Measurements from ENCODE around the gene SOCS3.
A peak's percentile ranks its signal among the peaks of the same experiment; 100 is the strongest.

SOCS3 gene

DNA sequence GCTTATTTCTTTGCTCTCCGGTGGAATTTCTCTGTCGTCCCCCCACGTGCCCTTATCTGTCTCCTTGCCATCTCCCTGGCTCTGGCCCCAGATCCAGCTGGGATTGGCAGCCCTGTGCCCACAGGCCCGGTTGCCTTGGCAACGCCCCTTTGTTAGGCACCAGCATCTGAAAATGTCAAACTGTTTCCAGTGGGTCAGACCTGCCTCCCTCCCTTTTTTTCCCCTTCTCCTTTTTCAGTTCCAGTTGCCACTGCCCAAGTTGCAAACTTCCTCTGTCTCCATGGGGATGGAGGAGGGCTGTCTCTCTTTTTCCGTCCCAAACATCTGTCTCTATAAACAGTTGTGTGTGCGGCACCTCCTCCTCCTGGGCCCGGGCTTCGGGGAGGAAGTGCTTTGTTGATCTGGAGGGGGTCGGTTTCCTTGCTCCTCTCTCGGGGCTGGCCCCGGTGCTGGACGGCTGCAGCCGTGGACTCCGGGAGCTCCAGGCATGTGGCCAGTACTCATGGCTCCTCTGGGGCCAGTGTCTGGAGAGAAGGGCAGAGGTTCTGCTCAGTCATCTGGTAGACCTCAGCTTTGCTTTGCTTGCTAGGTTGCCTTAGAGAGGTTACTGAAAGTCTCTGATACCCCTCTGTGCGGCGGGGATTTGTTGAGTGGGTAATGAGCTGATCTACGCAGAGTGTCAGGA lies 35.3 kb downstream of the SOCS3 start:
- Mint-ChIP-seq H3K36me3 (ENCODE audit: low read depth) (no peaks in the 10 kb centered on the region), H3K4me3 (no peak overlapping the region), H3K27me3 (no peaks in the 10 kb centered on the region), H3K4me1 (ENCODE audit: low read depth) (peaks cover 26% of the 10 kb centered on the region), H3K9me3 (no peaks in the 10 kb centered on the region), H3K27ac (peak overlapping the region; percentile 63)
- no peak for DNase-seq

DNA sequence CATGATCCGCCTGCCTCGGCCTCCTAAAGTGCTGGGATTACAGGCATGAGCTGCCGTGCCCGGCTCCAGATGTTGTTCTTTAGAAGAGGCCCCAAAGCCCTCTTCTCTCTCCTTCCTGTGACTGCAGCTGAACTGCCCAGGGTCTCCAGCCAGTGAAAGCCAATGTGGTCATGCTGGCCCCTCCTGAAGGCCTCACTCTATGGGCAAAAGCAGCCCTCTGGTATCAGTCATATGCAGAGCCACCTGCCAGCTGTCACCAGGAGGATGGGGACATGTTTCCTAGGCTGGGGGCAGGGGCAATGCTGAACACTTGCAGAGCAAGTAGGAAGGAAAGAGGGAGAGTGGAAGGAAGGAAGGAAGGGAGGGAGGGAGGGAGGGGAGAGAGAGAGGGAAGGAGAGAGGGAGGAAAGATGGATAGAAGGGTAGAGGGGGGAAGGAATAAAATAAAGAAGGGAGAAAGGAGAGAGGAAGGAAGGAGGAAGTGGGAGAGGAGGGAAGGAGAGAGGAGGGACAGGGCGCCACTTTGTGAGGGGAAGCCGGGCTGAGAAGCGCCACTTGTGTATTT lies 36.0 kb downstream of the SOCS3 start:
- Mint-ChIP-seq H3K4me3 (no peak overlapping the region), H3K4me1 (ENCODE audit: low read depth) (peaks cover 20% of the 10 kb centered on the region), H3K27me3 (no peaks in the 10 kb centered on the region), H3K36me3 (ENCODE audit: low read depth) (no peaks in the 10 kb centered on the region), H3K27ac (peak overlapping the region; percentile 63), H3K9me3 (no peaks in the 10 kb centered on the region)
- no peak for DNase-seq

DNA sequence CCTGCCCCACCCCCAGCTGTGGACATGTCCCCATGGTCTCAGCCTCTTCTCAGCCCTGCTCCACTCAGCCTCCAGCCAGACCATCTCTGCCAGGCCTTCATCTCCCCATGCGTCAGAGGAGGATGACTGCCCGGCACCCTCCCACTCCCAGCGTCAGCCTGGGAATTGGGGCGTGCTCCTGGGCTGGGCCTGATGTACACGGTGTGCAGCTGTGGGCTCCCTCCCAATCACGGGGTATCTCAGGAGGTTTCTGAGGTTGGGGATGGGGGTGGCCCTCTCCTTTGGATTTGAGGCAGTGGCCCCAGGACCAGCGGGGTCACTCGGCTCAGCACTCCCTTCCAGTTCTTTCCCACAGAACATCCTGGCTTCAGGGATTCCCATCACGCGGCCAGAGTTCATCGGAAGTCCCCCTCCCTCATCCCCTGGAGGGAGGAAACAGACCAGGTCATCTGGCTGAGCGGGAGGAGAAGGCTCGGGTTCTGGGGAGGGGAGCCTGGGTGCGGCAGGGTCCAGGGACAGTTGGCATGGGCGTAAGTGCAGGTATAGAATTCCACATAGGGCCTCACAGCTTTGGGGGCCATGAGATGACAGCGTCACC lies 36.9 kb downstream of the SOCS3 start:
- no peak overlapping the region for H3K27ac Mint-ChIP-seq
- no peak overlapping the region for H3K4me3 Mint-ChIP-seq
- peaks cover 15% of the 10 kb centered on the region for H3K4me1 Mint-ChIP-seq (ENCODE audit: low read depth)
- H3K9me3 Mint-ChIP-seq: no peaks in the 10 kb centered on the region
- H3K27me3 Mint-ChIP-seq: no peaks in the 10 kb centered on the region
- H3K36me3 Mint-ChIP-seq (ENCODE audit: low read depth): no peaks in the 10 kb centered on the region
- no peak for DNase-seq

DNA sequence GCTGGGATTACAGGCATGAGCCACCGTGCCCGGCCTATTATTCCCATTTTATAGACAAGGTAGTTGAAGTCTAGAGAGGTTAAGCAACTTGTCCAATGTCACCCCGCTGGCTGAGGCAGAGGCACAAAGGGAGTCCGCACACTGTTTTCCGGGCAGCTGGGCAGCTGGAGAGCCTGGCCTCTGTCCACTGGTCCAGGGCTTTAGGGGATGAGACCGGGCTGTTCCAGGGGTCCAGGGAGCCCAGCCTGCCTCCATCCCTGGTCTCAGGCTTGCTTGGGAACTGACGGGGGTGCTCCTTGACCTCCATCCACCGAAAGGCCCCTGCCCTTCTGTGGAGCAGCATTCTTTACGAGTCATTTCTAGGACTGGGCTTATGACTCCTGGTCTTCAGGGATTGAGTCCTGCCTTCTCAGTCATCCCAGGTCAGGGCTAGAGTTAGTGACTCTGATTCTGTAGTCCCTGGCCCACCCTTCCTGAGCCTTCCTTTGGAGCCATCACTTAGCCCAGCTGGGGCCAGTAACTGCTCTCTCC lies 37.5 kb downstream of the SOCS3 start:
- no peak for DNase-seq
- Mint-ChIP-seq H3K27me3 (no peaks in the 10 kb centered on the region), H3K27ac (no peak overlapping the region), H3K36me3 (ENCODE audit: low read depth) (no peaks in the 10 kb centered on the region), H3K4me1 (ENCODE audit: low read depth) (peaks cover 20% of the 10 kb centered on the region), H3K4me3 (no peak overlapping the region), H3K9me3 (no peaks in the 10 kb centered on the region)

DNA sequence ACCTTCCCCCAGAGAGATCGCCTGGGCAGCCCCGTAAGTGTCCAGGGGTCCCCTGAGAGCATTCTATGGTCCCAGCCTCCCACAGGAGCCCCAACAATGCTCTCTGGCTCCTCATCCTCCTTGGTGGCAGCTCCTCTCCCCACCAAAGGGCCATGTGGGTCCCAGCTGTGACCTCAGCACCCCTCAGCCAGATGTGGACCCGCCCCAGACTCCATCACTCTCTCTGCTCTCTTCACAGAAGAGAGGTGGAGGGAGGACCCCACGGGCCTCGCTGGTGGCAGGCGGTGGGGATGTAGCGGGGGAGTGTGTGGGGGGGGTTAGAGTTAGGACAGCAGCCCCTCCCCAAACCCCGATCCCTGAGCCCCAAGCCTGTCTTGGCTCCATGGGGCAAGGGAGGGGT lies 41.0 kb downstream of the SOCS3 start:
- H3K9me3 Mint-ChIP-seq: no peaks in the 10 kb centered on the region
- no peak overlapping the region for H3K4me3 Mint-ChIP-seq
- no peaks in the 10 kb centered on the region for H3K27me3 Mint-ChIP-seq
- no peak overlapping the region for H3K27ac Mint-ChIP-seq
- no peak for DNase-seq
- H3K36me3 Mint-ChIP-seq (ENCODE audit: low read depth): no peaks in the 10 kb centered on the region
- peaks cover 39% of the 10 kb centered on the region for H3K4me1 Mint-ChIP-seq (ENCODE audit: low read depth)

DNA sequence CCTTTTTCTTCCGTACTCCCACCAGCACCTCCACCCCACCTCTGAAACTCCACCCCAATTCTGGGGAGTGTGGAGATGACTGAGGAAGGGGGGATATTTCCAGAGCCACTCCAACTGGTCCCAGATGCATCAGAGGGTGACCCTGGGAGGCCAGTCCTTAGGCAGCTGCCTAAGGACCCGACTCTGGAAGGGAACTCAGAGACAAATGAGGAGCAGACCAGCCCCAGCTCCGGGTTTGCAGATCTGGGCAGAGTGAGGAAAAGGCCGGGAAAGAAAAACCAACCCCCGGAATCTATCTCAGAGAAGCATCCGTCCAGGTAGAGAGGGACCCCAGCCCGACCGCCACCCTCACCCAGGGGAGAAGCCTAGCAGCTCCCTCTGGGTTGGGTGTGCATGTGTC lies 41.5 kb downstream of the SOCS3 start:
- no peak for DNase-seq
- Mint-ChIP-seq H3K9me3 (no peaks in the 10 kb centered on the region), H3K36me3 (ENCODE audit: low read depth) (no peaks in the 10 kb centered on the region), H3K4me3 (no peak overlapping the region), H3K27ac (no peak overlapping the region), H3K27me3 (no peaks in the 10 kb centered on the region), H3K4me1 (ENCODE audit: low read depth) (peaks cover 40% of the 10 kb centered on the region)

DNA sequence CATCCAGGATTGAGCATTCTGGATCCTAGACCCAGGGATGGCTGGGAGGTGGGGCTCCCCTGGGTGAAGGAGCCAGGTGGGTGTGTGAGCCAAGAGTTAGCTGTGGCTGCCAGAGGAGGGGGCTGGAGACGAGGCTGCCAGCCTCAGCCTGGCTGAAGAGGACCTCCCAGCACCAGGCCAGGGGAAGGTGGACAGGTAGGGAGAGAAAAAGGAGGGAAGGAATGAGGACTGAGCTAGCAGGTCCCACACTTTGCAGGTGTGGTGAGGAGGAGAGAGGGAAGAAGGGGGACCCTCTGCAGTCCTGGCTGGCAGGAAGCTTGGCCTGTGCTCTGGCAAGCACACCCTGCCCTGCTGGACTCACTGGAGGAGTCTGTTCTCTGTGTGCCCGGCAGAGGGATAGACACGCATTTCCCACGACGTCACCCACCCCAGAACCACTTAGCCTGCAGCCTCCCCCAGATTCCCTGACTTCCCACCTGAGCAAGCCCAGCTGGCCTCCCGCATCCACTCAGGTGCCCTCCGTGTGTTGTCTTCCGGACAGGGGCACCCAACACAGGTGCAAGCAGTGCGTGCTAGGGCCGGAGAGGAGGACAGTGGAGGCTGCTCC lies 42.0 kb downstream of the SOCS3 start:
- DNase-seq: no peak
- Mint-ChIP-seq H3K9me3 (no peaks in the 10 kb centered on the region), H3K27ac (no peak overlapping the region), H3K27me3 (no peaks in the 10 kb centered on the region), H3K4me1 (ENCODE audit: low read depth) (peaks cover 43% of the 10 kb centered on the region), H3K36me3 (ENCODE audit: low read depth) (no peaks in the 10 kb centered on the region), H3K4me3 (no peak overlapping the region)

DNA sequence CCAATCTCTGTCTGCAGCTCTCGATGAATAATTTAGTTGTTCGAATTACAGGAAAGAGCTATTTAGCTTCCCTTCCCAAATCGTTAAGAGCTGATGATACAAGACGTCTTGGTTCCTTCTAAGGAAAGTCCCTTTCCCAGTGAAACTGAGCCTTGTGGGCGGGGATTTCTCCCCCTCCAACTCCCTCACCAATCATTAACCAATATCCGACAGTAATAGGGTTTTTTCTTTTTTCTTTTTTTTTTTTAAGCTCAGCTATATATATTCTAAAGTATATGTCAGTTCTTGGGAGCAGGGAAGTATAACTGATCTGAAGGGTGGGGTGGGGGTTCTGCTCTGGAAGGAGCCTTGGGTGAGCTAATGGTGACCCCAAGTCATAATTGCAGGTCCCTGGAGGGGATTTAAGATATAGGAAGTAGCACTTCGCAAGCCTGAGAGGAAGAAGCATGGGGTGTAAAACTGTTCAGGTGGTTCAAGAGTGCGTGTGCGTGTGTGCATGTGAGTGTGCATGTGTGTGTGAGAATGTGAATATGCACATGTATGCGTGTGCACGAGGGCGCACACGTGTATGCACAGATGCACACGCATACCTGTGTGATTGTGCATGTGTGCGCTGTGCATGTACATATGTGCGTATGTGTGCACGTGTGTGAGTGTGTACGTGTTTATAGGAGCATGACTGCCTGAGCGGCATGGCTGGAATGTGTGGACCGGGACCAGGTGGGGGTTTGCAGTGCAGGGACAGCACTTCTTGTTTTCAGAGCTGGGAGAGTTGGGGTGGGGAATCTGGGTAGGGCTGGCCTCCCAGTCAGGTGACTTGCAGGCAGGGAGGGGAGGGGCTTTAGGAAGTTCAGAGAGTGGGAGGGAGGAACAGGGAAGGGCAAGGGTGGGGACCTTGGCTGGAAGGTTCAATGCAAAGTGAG lies 42.7 kb downstream of the SOCS3 start:
- H3K4me1 Mint-ChIP-seq (ENCODE audit: low read depth): peaks cover 43% of the 10 kb centered on the region
- H3K36me3 Mint-ChIP-seq (ENCODE audit: low read depth): no peaks in the 10 kb centered on the region
- H3K9me3 Mint-ChIP-seq: no peaks in the 10 kb centered on the region
- no peak for DNase-seq
- H3K27ac Mint-ChIP-seq: peak overlapping the region; percentile 91
- no peaks in the 10 kb centered on the region for H3K27me3 Mint-ChIP-seq
- H3K4me3 Mint-ChIP-seq: peak overlapping the region; percentile 20

DNA sequence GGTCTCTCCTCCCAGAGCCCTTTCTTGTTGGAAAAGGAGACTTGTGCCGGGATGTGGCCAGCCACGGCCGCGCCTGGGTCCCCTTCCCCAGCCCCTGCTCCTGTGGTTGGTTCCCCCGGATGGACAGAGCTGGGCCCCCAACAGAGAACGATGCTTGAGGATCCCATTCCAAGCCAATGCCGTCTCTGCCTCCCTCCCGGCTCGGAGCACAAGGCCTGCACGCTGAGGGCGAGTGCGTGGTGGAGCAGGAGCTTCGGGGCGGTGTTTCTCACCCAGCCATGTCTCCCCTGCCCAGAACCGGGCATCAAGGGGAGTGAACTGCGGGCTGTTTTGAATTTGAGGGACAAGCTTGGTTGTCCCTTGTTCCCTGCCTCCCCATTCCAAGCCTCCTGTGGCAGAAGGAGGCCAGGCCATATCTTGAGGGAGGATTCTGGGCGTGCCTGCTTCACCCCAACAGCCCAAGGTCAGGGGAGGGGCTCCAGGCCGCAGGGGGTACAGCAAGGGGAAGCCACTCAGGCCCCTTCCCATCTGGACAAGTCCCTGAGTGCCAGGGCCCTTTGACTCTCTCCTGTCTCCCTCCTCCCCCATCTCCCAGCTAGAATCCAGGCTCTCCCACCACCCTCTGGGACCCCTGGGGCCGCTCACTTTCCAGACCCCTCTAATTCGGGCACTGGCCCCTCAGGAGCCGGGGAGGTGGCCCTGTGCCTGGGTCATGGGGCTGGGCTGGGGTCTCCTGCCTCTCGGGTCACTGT lies 43.6 kb downstream of the SOCS3 start:
- DNase-seq: no peak
- Mint-ChIP-seq H3K27me3 (no peaks in the 10 kb centered on the region), H3K4me1 (ENCODE audit: low read depth) (peaks cover 43% of the 10 kb centered on the region), H3K9me3 (no peaks in the 10 kb centered on the region), H3K27ac (peak overlapping the region; percentile 91), H3K4me3 (peak overlapping the region; percentile 71), H3K36me3 (ENCODE audit: low read depth) (no peaks in the 10 kb centered on the region)

DNA sequence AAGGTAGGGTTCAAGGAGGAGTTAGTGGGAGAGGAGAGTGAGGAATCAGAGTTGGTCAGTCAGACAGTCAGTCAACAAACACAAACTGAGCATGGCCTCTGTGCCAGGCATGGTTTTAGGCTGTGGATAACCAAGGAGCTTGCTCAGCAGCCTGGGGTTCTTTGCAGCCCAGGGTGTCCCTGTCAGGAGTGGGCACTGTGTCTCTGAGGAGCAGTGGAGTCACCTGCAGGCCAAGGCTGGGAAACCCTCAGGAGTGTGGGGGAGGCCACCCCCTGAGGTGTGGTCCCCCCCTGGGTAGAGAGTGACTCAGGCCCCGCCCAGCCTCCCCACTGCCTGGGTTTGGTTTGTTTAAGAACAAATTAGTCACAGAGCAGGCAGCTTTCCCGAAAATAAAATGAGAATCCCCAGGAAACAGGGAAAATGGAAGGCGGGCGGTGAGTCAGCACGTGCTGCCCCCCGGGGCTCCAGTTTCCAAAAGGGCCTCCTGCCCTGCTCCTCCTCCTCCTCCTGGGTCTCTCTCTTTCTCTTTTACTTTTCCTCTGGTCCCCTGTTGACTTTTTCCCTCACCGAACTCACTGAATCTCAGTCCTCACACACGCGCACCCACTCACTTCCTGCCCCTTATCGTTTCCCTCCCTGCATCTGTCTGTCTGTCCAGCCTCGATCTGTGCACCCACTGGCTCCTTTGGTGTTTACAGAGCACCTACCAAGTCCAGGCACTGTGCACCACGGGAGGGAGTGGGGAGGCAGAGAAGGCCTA lies 44.3 kb downstream of the SOCS3 start:
- DNase-seq: peak; percentile 78
- H3K27ac Mint-ChIP-seq: peak overlapping the region; percentile 91

DNA sequence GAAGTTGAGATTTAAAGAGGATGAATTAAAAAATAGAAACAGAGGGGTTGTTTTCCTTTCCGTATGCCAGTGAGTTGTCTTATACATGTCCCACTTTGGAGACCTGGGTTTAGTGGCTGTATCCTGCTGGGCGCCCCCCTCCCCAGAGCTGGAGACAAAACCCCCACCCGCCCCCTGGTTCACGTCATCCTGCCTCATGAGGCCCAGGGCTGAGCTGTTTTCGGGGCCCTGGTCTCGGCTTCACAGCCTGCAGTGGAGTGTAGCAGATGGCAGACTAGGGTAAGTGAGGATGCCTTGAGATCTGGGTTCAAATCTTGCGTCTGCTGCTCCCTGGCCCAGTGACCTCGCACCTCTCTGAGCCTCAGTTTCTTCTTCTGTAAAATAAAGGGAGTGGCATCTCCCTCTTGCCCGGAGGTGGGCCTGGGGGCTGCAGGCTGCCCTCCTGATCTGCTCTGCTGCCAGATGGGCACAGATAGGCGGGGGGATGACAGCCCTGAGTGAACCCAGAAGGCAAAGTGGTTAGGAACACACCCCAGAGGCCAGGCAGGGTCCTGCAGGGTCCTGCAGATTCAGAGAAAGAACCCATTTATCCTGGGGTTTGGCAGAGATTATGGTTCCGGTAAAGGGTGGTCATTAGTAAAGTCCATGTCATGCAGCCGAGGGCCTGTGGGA lies 45.1 kb downstream of the SOCS3 start:
- no peaks in the 10 kb centered on the region for H3K36me3 Mint-ChIP-seq (ENCODE audit: low read depth)
- H3K4me3 Mint-ChIP-seq: peak overlapping the region; percentile 71
- no peaks in the 10 kb centered on the region for H3K9me3 Mint-ChIP-seq
- H3K4me1 Mint-ChIP-seq (ENCODE audit: low read depth): peaks cover 43% of the 10 kb centered on the region
- H3K27ac Mint-ChIP-seq: peak overlapping the region; percentile 91
- no peaks in the 10 kb centered on the region for H3K27me3 Mint-ChIP-seq
- DNase-seq: no peak

More for the DNA sequence above, 44.3 kb downstream of the SOCS3 start:
- Mint-ChIP-seq H3K27me3 (no peaks in the 10 kb centered on the region), H3K4me1 (ENCODE audit: low read depth) (peaks cover 43% of the 10 kb centered on the region), H3K4me3 (peak overlapping the region; percentile 71), H3K9me3 (no peaks in the 10 kb centered on the region), H3K36me3 (ENCODE audit: low read depth) (no peaks in the 10 kb centered on the region)

DNA sequence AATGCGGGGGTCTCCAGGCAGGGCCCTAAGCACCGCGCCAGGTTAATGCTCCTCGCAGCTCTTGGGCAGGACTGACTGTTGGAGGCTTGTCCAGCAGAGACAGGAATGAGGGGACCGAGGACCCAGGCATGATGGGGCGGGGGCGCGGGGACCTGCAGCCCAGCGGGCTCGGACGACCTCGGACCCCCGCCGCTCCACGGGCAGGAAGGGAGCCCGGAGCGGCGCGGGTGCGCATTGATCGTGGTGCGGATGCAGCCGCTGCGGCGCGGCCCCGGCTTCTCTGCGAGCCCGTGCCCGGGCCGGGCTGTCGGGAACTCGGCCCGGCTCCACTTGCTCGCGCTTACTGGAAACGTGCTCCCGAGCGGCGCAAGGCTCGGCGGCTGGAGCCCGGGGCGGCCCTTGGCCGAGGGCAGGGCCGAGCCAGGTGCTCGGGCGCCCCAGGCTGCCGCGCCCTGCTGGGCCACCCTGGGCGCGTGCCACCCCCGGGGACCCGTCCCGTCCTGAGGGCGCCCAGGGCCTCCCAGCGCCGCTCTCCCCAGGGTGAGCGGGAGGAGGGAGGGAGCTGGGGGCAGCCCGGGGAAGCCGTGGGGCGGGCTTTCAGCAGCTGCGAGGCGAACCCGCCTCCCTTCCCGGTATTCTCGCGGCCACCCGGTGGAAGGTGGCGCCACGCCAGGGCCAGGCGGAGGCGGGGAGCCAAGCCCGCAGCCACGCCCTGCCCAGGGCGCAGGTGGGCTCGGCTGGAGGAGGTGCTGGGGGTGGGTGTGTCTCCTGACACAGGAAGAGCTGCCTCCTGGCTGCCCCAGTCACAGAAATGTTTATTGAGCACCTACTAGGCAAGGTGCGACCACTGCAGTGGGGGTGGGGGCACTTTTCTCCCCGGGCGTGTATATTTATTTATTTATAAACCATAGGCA lies 45.9 kb downstream of the SOCS3 start:
- Mint-ChIP-seq H3K9me3 (no peaks in the 10 kb centered on the region), H3K27ac (peak overlapping the region; percentile 91), H3K36me3 (ENCODE audit: low read depth) (no peaks in the 10 kb centered on the region), H3K27me3 (no peaks in the 10 kb centered on the region), H3K4me3 (peak overlapping the region; percentile 71), H3K4me1 (ENCODE audit: low read depth) (peaks cover 43% of the 10 kb centered on the region)
- peak; percentile 79 for DNase-seq

Measured in activated T-cell treated with anti-CD3 and anti-CD28 coated beads, Interleukin-2, amount 50 U/mL, for 24 hours (primary cell).